GM12878 (cell line): ENCODE measurements around the gene MTF2. TPM values are rescaled to one million over a fixed set of nuclear protein-coding genes. Genes with fewer than 3 reads are reported as not detected.
A peak's percentile ranks its signal among the peaks of the same experiment; 100 is the strongest.

Source experiments
- CBX3 ChIP-seq: fragments of 200-600 bp; sonication (generic); IDR thresholded peaks from 2 replicates; pipeline ENCODE4 v1.6.1; 2016; ENCODE audit warnings: low read depth, borderline replicate concordance
- CEBPZ ChIP-seq: fragments of 150-350 bp; IDR thresholded peaks from 2 replicates; pipeline ENCODE4 v1.6.1; 2016; ENCODE audit warnings: low read depth, low read length
- EP300 ChIP-seq, 2 experiments: fragments of 150-350 bp in 1 of 2; IDR thresholded peaks; 2 replicates each; pipeline ENCODE4 v1.6.1; 2011 to 2012; ENCODE audit warnings: low read depth in 2 of 2, low read length in 2 of 2, borderline replicate concordance in 1 of 2, improper control_type of control experiment in 1 of 2, inconsistent platforms in 1 of 2; ENCODE audit not compliant: control insufficient read depth in 1 of 2
- JUND ChIP-seq: IDR thresholded peaks from 2 replicates; pipeline ENCODE4 v1.6.1; 2012; ENCODE audit warnings: low read depth, mild to moderate bottlenecking, low read length, improper control_type of control experiment, moderate library complexity
- MTA2 ChIP-seq: fragments of 450-650 bp; IDR thresholded peaks from 2 replicates; pipeline ENCODE4 v1.6.1; 2016; ENCODE audit warnings: low read depth, mild to moderate bottlenecking, moderate library complexity
- NRF1 ChIP-seq: conservative IDR thresholded peaks from 2 replicates; pipeline ENCODE4 v1.6.1; 2011; ENCODE audit warnings: mild to moderate bottlenecking, low read depth, low read length, improper control_type of control experiment
- RAD21 ChIP-seq: IDR thresholded peaks from 2 replicates; pipeline ENCODE4 v1.6.1; 2011; ENCODE audit warnings: mild to moderate bottlenecking, low read depth, low read length, moderate library complexity; ENCODE audit not compliant: insufficient read depth
- RBBP5 ChIP-seq: fragments of 200-600 bp; sonication (generic); conservative IDR thresholded peaks from 2 replicates; pipeline ENCODE4 v1.6.1; 2016
- TCF7 ChIP-seq: IDR thresholded peaks from 2 replicates; pipeline ENCODE4 v1.6.1; 2014; ENCODE audit warnings: antibody characterized with exemption, borderline replicate concordance
- YBX1 ChIP-seq: fragments of 450-650 bp; IDR thresholded peaks from 2 replicates; pipeline ENCODE4 v1.6.1; 2016; ENCODE audit warnings: antibody characterized with exemption
- ZNF592 ChIP-seq: fragments of 450-650 bp; IDR thresholded peaks from 2 replicates; pipeline ENCODE4 v1.6.1; 2017; ENCODE audit warnings: mild to moderate bottlenecking, moderate library complexity
- polyA plus RNA-seq, 11 experiments: library from polyadenylated mRNA; depleted of rRNA in 4 of 11; unstranded in 6 of 11; stranded (reverse) in 5 of 11; fragments of >200 nt; fragmentation: Nextera tagmentation in 4 of 11; fragmentation: Illumina TruSeq in 1 of 11; extraction: Ambion mirVana in 4 of 11; extraction: Trizol in 1 of 11; gene quantifications; 1 replicate in 1 of 11; 2 replicates in 10 of 11; pipeline versions ENCODE4 v1.2.1 to v1.2.3, GENCODE V29; 2011 to 2016; ENCODE audit warnings: inconsistent platforms in 2 of 11, missing spikeins in 2 of 11, low read depth in 1 of 11
- total RNA-seq, 4 experiments: library from RNA; depleted of rRNA in 3 of 4; stranded (reverse); fragments of >200 nt in 3 of 4; fragmentation: Illumina TruSeq in 1 of 4; extraction: Trizol in 1 of 4; gene quantifications; 2 replicates each; pipeline versions ENCODE4 v1.2.1 to v1.2.3, GENCODE V29; 2013 to 2021
- TF ChIP-seq, protein P1 (sequence below): fragments of 450-650 bp; IDR thresholded peaks from 2 replicates; pipeline ENCODE4 v1.6.1; 2018; ENCODE audit warnings: borderline replicate concordance, mild to moderate bottlenecking; ENCODE audit not compliant: partially characterized antibody
- TF ChIP-seq, protein P2 (sequence below): fragments of 450-650 bp; IDR thresholded peaks from 2 replicates; pipeline ENCODE4 v1.6.1; 2017; ENCODE audit warnings: mild to moderate bottlenecking
- TF ChIP-seq, protein P3 (sequence below): IDR thresholded peaks from 2 replicates; pipeline ENCODE4 v1.6.1; 2012; ENCODE audit warnings: low read length, inconsistent platforms

Gene MTF2
- total and polyA plus RNA-seq, 10 of the 15 experiments (the other 5 are each of a cell fraction or from before 2014, with no cell fraction given), result 22.6 to 74.9 (median 42.8) TPM

- TF ChIP-seq EP300 (IDR thresholded peaks at IDR 0.05; ENCODE audit: borderline replicate concordance in 1 of 2, control insufficient read depth in 1 of 2, low read depth in 2 of 2, low read length in 2 of 2) (peak; percentile 42 to 48; a peak in 3 of 4 replicates), RBBP5 (no peak; the same call in 1 of the 2 replicates), NRF1 (no peak; the same call in 1 of the 2 replicates), CEBPZ (no peak), TCF7 (peak; percentile 94), JUND (0 out of 2 replicates have a peak, but pooled peaks have one; percentile 17), CBX3 (no peak), YBX1 (no peak), RAD21 (no peak), ZNF592 (peak; percentile 77; the same call in 1 of the 2 replicates), MTA2 (peak; percentile 77)
- TF ChIP-seq, protein P1, sequence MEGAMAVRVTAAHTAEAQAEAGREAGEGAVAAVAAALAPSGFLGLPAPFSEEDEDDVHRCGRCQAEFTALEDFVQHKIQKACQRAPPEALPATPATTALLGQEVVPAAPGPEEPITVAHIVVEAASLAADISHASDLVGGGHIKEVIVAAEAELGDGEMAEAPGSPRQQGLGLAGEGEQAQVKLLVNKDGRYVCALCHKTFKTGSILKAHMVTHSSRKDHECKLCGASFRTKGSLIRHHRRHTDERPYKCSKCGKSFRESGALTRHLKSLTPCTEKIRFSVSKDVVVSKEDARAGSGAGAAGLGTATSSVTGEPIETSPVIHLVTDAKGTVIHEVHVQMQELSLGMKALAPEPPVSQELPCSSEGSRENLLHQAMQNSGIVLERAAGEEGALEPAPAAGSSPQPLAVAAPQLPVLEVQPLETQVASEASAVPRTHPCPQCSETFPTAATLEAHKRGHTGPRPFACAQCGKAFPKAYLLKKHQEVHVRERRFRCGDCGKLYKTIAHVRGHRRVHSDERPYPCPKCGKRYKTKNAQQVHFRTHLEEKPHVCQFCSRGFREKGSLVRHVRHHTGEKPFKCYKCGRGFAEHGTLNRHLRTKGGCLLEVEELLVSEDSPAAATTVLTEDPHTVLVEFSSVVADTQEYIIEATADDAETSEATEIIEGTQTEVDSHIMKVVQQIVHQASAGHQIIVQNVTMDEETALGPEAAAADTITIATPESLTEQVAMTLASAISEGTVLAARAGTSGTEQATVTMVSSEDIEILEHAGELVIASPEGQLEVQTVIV, result no peak
- TF ChIP-seq, protein P2, sequence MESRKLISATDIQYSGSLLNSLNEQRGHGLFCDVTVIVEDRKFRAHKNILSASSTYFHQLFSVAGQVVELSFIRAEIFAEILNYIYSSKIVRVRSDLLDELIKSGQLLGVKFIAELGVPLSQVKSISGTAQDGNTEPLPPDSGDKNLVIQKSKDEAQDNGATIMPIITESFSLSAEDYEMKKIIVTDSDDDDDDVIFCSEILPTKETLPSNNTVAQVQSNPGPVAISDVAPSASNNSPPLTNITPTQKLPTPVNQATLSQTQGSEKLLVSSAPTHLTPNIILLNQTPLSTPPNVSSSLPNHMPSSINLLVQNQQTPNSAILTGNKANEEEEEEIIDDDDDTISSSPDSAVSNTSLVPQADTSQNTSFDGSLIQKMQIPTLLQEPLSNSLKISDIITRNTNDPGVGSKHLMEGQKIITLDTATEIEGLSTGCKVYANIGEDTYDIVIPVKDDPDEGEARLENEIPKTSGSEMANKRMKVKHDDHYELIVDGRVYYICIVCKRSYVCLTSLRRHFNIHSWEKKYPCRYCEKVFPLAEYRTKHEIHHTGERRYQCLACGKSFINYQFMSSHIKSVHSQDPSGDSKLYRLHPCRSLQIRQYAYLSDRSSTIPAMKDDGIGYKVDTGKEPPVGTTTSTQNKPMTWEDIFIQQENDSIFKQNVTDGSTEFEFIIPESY, result no peak
- TF ChIP-seq, protein P3, sequence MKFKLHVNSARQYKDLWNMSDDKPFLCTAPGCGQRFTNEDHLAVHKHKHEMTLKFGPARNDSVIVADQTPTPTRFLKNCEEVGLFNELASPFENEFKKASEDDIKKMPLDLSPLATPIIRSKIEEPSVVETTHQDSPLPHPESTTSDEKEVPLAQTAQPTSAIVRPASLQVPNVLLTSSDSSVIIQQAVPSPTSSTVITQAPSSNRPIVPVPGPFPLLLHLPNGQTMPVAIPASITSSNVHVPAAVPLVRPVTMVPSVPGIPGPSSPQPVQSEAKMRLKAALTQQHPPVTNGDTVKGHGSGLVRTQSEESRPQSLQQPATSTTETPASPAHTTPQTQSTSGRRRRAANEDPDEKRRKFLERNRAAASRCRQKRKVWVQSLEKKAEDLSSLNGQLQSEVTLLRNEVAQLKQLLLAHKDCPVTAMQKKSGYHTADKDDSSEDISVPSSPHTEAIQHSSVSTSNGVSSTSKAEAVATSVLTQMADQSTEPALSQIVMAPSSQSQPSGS, result peak; percentile 83
Observed at GRCh38 chr1:93078986-93079654, at the start of gene MTF2 (continued).
